RWPE1 (cell line): Measurements from ENCODE around the gene STIP1.
A peak's percentile ranks its signal among the peaks of the same experiment; 100 is the strongest.

ENCODE experiments used
- CTCF ChIA-PET: fragments of 350-600 bp; sonication (Branson Sonifier 250); formaldehyde crosslinking; extraction: SDS; loops from one replicate; lab custom pipeline; 2021; lab: Yijun Ruan, JAX
- POLR2A ChIA-PET: fragments of 400-600 bp; formaldehyde crosslinking; extraction: SDS; loops from one replicate; lab custom pipeline; 2020; ENCODE audit warnings: antibody characterized with exemption; ENCODE audit not compliant: low non-redundant PET; lab: Yijun Ruan, JAX
- DNase-seq: peaks from one replicate; pipeline ENCODE4 v3.0.0; 2012; ENCODE audit warnings: low spot score
- H3K27ac ChIP-seq: fragments of 450-650 bp; 2 replicates; pipeline ENCODE4 v1.5.1; 2017
- TF ChIP-seq, protein P1 (sequence below): fragments of 450-650 bp; conservative IDR thresholded peaks from 2 replicates; pipeline ENCODE4 v1.5.1; 2017; ENCODE audit warnings: low read depth, mild to moderate bottlenecking

The STIP1 gene

GRCh38 chr11:64165481-64165841, 20.5 kb upstream of the STIP1 start:
- ChIA-PET POLR2A (interaction anchor here (1.8 kb wide), 1 partner anchor 20 kb away, joined by 12 read pairs; the partner anchor contains the start of gene STIP1), CTCF (interaction anchor here (0.6 to 1.8 kb wide), 4 partner anchors 16 to 165 kb away, joined by 3 to 11 read pairs (median 4); partner anchors contain the start of gene STIP1)
- peak overlapping the region; percentile 82 for H3K27ac ChIP-seq
- TF ChIP-seq, protein P1, sequence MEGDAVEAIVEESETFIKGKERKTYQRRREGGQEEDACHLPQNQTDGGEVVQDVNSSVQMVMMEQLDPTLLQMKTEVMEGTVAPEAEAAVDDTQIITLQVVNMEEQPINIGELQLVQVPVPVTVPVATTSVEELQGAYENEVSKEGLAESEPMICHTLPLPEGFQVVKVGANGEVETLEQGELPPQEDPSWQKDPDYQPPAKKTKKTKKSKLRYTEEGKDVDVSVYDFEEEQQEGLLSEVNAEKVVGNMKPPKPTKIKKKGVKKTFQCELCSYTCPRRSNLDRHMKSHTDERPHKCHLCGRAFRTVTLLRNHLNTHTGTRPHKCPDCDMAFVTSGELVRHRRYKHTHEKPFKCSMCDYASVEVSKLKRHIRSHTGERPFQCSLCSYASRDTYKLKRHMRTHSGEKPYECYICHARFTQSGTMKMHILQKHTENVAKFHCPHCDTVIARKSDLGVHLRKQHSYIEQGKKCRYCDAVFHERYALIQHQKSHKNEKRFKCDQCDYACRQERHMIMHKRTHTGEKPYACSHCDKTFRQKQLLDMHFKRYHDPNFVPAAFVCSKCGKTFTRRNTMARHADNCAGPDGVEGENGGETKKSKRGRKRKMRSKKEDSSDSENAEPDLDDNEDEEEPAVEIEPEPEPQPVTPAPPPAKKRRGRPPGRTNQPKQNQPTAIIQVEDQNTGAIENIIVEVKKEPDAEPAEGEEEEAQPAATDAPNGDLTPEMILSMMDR, result no peak
- no peak for DNase-seq

DNA sequence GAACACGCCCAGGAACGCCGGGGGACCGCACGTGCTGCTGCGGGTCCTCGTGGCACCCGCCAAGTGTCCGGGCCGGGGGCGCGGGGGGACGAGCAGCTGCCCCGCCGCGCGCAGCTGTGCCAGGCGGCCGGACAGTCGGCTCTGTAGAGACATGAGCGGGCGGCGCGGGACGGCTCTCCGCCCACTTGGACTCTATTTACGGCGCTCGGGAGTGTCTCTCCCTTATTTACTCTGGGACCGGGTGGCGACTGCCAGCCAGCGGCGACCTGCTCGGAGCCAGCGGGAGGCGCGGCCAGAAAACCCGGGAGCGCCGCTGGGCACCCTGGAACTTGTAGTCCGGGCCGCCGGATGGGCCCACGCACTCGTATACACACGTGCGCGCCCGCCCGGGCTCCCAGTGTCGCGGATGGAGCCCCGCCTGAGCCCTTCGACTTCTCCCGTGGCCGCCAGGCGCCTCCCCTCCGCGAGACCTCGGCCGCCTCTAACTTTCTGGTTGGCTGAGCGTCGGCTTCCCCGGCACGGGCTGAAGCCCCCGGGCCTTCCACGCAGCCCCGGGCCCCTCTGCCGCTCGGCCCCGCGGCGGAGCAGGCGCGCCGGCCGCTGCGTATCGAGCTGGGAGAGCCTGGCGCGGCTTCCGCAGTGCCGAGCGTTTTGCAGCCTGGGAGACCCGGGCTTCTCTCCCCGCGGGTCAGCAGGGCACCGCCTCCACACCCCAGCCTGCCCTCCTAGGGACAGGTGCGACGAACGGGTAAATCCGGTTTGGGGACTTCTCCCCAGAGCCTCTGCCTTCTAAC, 19.9 kb upstream of the STIP1 start, which contains the start of gene MACROD1:
Gene MACROD1, minus strand, starts transcription at position 272 of the 794 bp plus-strand sequence. Its CDS starts 119 bp downstream, at position 153.
- TF ChIP-seq, protein P1, result no peak
- H3K27ac ChIP-seq, result peak within 1 kb of the TSS; percentile 82

DNA sequence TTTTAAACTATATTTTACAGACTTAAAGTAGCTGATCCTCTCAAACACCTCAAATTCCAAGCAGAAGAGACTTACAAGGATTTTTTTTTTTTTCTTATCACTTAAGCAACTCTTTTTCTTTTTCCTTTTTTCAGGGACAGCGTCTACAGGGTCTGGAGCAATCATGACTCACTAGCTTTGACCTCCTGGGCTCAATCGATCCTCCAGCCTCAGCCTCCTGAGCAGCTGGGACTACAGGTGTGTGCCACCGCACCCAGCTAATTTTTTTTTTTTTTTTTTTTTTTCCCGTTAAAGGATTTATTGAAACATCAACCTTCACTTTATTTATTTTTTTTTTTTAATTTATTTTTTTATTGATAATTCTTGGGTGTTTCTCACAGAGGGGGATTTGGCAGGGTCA, 15.6 kb upstream of the STIP1 start:
- TF ChIP-seq, protein P1, result no peak
- CTCF ChIA-PET, result no interaction called here
- POLR2A ChIA-PET, result no interaction called here
- H3K27ac ChIP-seq, result no peak overlapping the region
- DNase-seq, result no peak

More for the DNA sequence above, 19.9 kb upstream of the STIP1 start, which contains the start of gene MACROD1:
- ChIA-PET POLR2A (interaction anchor here (1.8 kb wide), 1 partner anchor 19 kb away, joined by 12 read pairs; the partner anchor contains the start of gene STIP1), CTCF (interaction anchor here (0.6 to 1.8 kb wide), 2 partner anchors 44 to 166 kb away, joined by 3 to 11 read pairs; no protein-coding TSS in a partner anchor)
- DNase-seq, result peak; percentile 79

GRCh38 chr11:64173616-64174355, 12.2 kb upstream of the STIP1 start:
- DNase-seq, result no peak
- POLR2A ChIA-PET, result no interaction called here
- H3K27ac ChIP-seq, result no peak overlapping the region
- TF ChIP-seq, protein P1, result no peak
- CTCF ChIA-PET, result no interaction called here

DNA sequence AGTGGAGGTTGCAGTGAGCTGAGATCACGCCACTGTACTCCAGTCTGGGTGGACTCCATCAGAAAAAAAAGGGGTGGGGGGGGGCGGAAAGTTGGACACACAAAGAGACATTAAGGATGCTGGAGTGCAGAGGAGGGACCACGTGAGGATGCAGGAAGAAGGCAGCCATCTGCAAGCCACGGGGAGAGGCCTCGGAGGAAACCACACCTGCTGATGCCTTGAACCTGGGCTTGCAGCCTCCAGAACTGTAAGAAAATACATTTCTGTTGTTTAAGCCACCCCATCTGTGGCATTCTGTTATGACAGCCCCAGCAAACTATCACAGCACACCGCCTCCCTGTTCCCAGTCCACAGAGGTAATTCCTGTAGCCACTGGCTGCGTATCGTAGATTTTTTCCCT, 9.2 kb upstream of the STIP1 start:
- CTCF ChIA-PET, result no interaction called here
- TF ChIP-seq, protein P1, result no peak
- DNase-seq, result no peak
- H3K27ac ChIP-seq, result no peak overlapping the region
- POLR2A ChIA-PET, result no interaction called here

- POLR2A ChIA-PET, result no interaction called here
- TF ChIP-seq, protein P1, result no peak
- CTCF ChIA-PET, result no interaction called here
Measured at GRCh38 chr11:64178203-64178602, 7.8 kb upstream of the STIP1 start.

More at GRCh38 chr11:64178203-64178602, 7.8 kb upstream of the STIP1 start:
- H3K27ac ChIP-seq, result no peak overlapping the region
- DNase-seq, result no peak
